ENCODE measurements around the gene ENTREP1. TPM values are rescaled to one million over a fixed set of nuclear protein-coding genes. Genes with fewer than 3 reads are reported as not detected.

The ENTREP1 gene
- total and polyA plus RNA-seq, 5 experiments from 2014 or later, result not detected

GRCh38 chr9:69330580-69330979 is 5.6 kb downstream of the ENTREP1 start:
- Mint-ChIP-seq H3K36me3 (no peaks in the 10 kb centered on the region), H3K4me1 (peaks cover 0 to 6% (median 4%) of the 10 kb centered on the region in 4 donors), H3K4me3 (no peak overlapping the region), H3K9me3 (no peaks in the 10 kb centered on the region), H3K27ac (no peak overlapping the region), H3K27me3 (peaks cover 18 to 34% (median 27%) of the 10 kb centered on the region in 5 donors)
- DNase-seq (no peak), ATAC-seq (no peak)
- POLR2A ChIA-PET, result no interaction called here

GRCh38 chr9:69331444-69331843 is 6.4 kb downstream of the ENTREP1 start:
- peaks cover 12 to 27% (median 18%) of the 10 kb centered on the region in 5 donors for H3K27me3 Mint-ChIP-seq
- ATAC-seq, result no peak
- no peak overlapping the region for H3K27ac Mint-ChIP-seq
- no peak for DNase-seq
- H3K4me3 Mint-ChIP-seq, result no peak overlapping the region
- no peaks in the 10 kb centered on the region for H3K4me1 Mint-ChIP-seq
- POLR2A ChIA-PET, result no interaction called here
- H3K9me3 Mint-ChIP-seq, result no peaks in the 10 kb centered on the region
- H3K36me3 Mint-ChIP-seq, result no peaks in the 10 kb centered on the region

GRCh38 chr9:69332067-69332685 is 7.2 kb downstream of the ENTREP1 start:
- ATAC-seq (no peak), DNase-seq (no peak)
- Mint-ChIP-seq H3K4me3 (no peak overlapping the region), H3K36me3 (no peaks in the 10 kb centered on the region), H3K27me3 (peaks cover 8 to 26% (median 18%) of the 10 kb centered on the region in 5 donors), H3K9me3 (no peaks in the 10 kb centered on the region), H3K4me1 (no peaks in the 10 kb centered on the region), H3K27ac (no peak overlapping the region)
- POLR2A ChIA-PET, result no interaction called here

DNA sequence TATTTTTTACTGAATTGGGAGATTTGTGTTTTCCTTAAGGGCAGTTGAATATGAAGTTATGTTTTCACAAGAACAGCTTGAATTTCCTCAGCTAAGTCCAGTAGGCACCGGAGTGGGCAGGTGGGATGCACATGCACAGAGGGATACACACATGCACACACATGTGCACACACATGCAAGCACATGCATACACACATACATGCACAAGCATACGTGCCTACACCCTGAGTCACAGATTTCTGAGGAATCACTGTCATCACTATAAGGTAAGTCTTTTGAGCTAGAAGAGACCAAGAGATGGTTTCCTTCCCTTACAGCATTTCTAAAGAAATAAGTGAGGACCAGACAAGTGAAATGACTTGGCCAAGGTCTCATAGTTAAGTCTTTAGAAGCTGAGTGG is 8.7 kb downstream of the ENTREP1 start:
- POLR2A ChIA-PET, result no interaction called here
- Mint-ChIP-seq H3K27ac (no peak overlapping the region), H3K4me3 (no peak overlapping the region), H3K36me3 (no peaks in the 10 kb centered on the region), H3K4me1 (no peaks in the 10 kb centered on the region), H3K9me3 (no peaks in the 10 kb centered on the region), H3K27me3 (peaks cover 3 to 26% (median 14%) of the 10 kb centered on the region in 5 donors)
- ATAC-seq, result no peak
- DNase-seq, result no peak

DNA sequence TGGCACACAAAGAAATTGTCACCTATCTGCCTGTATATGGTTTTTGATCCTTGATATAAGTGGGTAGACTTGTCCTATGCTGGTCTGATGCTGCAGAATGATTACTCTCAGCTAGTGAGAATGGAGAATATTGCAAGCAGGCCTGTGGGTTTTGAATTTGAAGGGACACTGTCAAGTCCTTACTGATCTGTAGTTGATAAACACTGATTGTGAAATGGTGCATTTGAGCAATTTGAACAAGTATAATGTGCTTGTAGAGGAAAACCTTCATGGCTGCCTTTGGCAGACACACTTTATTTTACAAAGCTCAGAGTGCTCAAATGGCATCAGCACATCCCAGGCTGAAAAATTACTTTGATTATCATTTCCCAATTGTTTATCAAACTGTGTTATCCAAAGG is 9.3 kb downstream of the ENTREP1 start:
- DNase-seq, result no peak
- POLR2A ChIA-PET, result no interaction called here
- ATAC-seq, result no peak
- Mint-ChIP-seq H3K27ac (no peak overlapping the region), H3K36me3 (no peaks in the 10 kb centered on the region), H3K4me3 (no peak overlapping the region), H3K4me1 (no peaks in the 10 kb centered on the region), H3K9me3 (no peaks in the 10 kb centered on the region), H3K27me3 (peaks cover 3 to 27% (median 11%) of the 10 kb centered on the region in 5 donors)

GRCh38 chr9:69339620-69340019 is 14.6 kb downstream of the ENTREP1 start:
- ATAC-seq (no peak), DNase-seq (no peak)
- no peak overlapping the region for H3K4me3 Mint-ChIP-seq
- peaks cover 6 to 33% (median 9%) of the 10 kb centered on the region in 5 donors for H3K27me3 Mint-ChIP-seq
- H3K36me3 Mint-ChIP-seq, result no peaks in the 10 kb centered on the region
- H3K4me1 Mint-ChIP-seq, result no peaks in the 10 kb centered on the region
- H3K27ac Mint-ChIP-seq, result no peak overlapping the region
- POLR2A ChIA-PET, result no interaction called here
- no peaks in the 10 kb centered on the region for H3K9me3 Mint-ChIP-seq

- no peaks in the 10 kb centered on the region for H3K9me3 Mint-ChIP-seq
- ATAC-seq, result no peak
- POLR2A ChIA-PET, result no interaction called here
- peaks cover 3 to 22% (median 11%) of the 10 kb centered on the region in 5 donors for H3K27me3 Mint-ChIP-seq
- H3K27ac Mint-ChIP-seq, result no peak overlapping the region
- no peak for DNase-seq
- no peaks in the 10 kb centered on the region for H3K36me3 Mint-ChIP-seq
- no peak overlapping the region for H3K4me3 Mint-ChIP-seq
- H3K4me1 Mint-ChIP-seq, result no peaks in the 10 kb centered on the region
These were observed 15.6 kb downstream of the ENTREP1 start for GRCh38 chr9:69340631-69341030.

- no peaks in the 10 kb centered on the region for H3K36me3 Mint-ChIP-seq
- no peaks in the 10 kb centered on the region for H3K4me1 Mint-ChIP-seq
- no peak overlapping the region for H3K4me3 Mint-ChIP-seq
- no peaks in the 10 kb centered on the region for H3K9me3 Mint-ChIP-seq
- H3K27ac Mint-ChIP-seq, result no peak overlapping the region
- peaks cover 3 to 22% (median 13%) of the 10 kb centered on the region in 5 donors for H3K27me3 Mint-ChIP-seq
- POLR2A ChIA-PET, result no interaction called here
- ATAC-seq (no peak), DNase-seq (no peak)
These were observed 17.8 kb downstream of the ENTREP1 start for GRCh38 chr9:69342769-69343168.

DNA sequence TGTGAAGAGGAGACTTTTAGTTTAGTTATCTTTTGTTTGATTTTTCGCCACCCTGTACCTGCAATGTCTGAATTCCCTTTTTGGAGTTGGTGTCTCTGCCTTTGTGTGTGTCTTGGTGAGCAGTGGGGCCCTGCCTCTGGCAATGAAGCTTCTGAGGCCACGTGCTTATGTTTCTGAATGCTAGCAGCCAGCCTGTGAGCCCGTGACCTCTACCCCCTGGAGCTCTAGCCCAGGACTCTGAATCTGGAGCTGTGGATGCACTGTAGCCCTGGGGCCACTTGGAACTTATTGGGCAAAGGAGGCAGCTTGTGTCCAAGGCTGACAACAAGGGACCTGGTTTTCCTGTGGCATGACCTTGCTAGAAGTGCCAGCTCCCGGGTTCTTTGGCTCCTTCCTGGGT is 19.4 kb downstream of the ENTREP1 start:
- no peak overlapping the region for H3K4me3 Mint-ChIP-seq
- no peaks in the 10 kb centered on the region for H3K9me3 Mint-ChIP-seq
- no peak overlapping the region for H3K27ac Mint-ChIP-seq
- DNase-seq (no peak), ATAC-seq (no peak)
- no peaks in the 10 kb centered on the region for H3K36me3 Mint-ChIP-seq
- no peaks in the 10 kb centered on the region for H3K4me1 Mint-ChIP-seq
- H3K27me3 Mint-ChIP-seq, result peaks cover 3 to 20% (median 13%) of the 10 kb centered on the region in 5 donors
- POLR2A ChIA-PET, result no interaction called here

- POLR2A ChIA-PET, result no interaction called here
- Mint-ChIP-seq H3K4me3 (no peak overlapping the region), H3K9me3 (peaks cover 0 to 9% (median 2%) of the 10 kb centered on the region in 9 donors), H3K36me3 (no peaks in the 10 kb centered on the region), H3K27me3 (peaks cover 2 to 17% (median 9%) of the 10 kb centered on the region in 5 donors), H3K4me1 (no peaks in the 10 kb centered on the region), H3K27ac (no peak overlapping the region)
- no peak for DNase-seq
- ATAC-seq, result no peak
These were observed 21.8 kb downstream of the ENTREP1 start for GRCh38 chr9:69346596-69347390.

DNA sequence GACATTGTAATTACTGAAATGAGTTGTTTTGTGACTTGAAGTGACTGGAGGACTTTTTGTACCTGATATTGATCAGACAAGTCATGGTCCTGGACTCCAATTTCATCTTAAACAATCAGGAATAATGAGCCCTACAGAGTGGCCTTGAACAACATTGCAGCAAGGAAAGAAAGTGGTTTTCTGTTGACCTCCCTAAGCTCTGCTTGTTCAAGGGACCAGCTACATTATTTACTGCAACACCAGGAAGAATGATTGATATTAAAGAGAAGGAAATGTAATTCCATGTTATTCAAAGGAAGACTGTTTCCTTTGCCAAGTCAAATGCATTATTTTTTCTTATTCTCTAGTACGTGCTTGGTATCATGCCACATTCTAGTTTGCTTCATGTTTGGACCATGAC is 22.6 kb downstream of the ENTREP1 start:
- Mint-ChIP-seq H3K4me3 (no peak overlapping the region), H3K36me3 (no peaks in the 10 kb centered on the region), H3K9me3 (peaks cover 0 to 9% (median 2%) of the 10 kb centered on the region in 9 donors), H3K4me1 (no peaks in the 10 kb centered on the region), H3K27me3 (peaks cover 2 to 17% (median 9%) of the 10 kb centered on the region in 5 donors), H3K27ac (no peak overlapping the region)
- ATAC-seq (no peak), DNase-seq (no peak)
- POLR2A ChIA-PET, result no interaction called here

- POLR2A ChIA-PET, result no interaction called here
- Mint-ChIP-seq H3K27me3 (peaks cover 3 to 16% (median 10%) of the 10 kb centered on the region in 5 donors), H3K27ac (no peak overlapping the region), H3K36me3 (no peaks in the 10 kb centered on the region), H3K4me3 (no peak overlapping the region), H3K4me1 (no peaks in the 10 kb centered on the region), H3K9me3 (peaks cover 0 to 9% (median 2%) of the 10 kb centered on the region in 9 donors)
- ATAC-seq, result no peak
- no peak for DNase-seq
These were observed 26.2 kb downstream of the ENTREP1 start for GRCh38 chr9:69351227-69351626.

- Mint-ChIP-seq H3K9me3 (peaks cover 0 to 6% (median 0%) of the 10 kb centered on the region in 9 donors), H3K36me3 (no peaks in the 10 kb centered on the region), H3K4me3 (no peak overlapping the region), H3K27ac (no peak overlapping the region), H3K4me1 (no peaks in the 10 kb centered on the region), H3K27me3 (peaks cover 2 to 19% (median 12%) of the 10 kb centered on the region in 5 donors)
- DNase-seq (no peak), ATAC-seq (no peak)
- POLR2A ChIA-PET, result no interaction called here
These were observed 30.2 kb downstream of the ENTREP1 start for GRCh38 chr9:69355232-69355631.
